ELF-1 (cell line): ENCODE results near the gene CLCN7.
A peak's percentile ranks its signal among the peaks of the same experiment; 100 is the strongest.
"Not testable (repeated sequence)": the region's sequence is repeated elsewhere in the genome, so short reads cannot be mapped to it uniquely, and the experiment has no call there.

ENCODE experiments used
- DNase-seq: peaks from one replicate; pipeline ENCODE4 v3.0.0-alpha.2; 2016; ENCODE audit warnings: low read depth, low spot score

Gene CLCN7

DNA sequence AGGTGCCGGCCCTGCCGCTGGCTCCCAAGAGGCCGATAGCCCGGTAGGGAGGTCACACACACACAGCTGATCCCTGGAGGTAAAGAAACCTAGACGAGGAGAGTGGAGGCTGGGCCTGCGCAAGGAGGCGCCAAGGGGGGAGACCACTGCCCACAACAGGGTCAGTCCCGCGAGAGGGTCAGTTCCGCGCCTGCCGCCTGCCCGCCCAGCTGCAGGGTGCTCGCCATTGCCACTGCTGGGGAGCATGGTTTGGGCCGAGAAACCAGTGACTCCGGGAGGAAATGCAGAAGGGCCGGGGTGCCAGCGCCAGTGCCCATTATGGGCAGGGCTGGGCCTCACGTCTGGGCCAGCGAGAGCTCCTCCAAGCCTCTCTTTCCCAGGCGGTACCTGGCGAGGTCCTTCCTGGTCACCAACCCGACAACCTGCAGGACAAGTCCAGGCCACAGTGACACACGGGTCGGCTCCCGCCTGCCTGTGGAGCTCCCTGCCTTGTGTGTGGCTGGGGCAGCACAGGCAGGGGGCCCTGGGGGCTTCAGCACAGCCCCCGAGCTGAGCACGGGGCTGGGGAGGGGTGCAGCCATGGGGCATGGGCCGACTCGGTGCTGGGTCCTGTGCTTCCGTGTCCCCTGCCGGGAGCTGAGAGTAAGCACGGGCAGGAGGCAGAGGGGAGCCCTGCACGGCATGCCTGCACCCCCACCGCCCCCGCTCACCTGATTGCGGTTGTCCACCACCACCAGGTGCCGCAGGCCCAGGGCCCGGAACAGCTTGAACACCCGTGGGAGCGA, 28.3 kb downstream of the CLCN7 start:
- no peak for DNase-seq

DNA sequence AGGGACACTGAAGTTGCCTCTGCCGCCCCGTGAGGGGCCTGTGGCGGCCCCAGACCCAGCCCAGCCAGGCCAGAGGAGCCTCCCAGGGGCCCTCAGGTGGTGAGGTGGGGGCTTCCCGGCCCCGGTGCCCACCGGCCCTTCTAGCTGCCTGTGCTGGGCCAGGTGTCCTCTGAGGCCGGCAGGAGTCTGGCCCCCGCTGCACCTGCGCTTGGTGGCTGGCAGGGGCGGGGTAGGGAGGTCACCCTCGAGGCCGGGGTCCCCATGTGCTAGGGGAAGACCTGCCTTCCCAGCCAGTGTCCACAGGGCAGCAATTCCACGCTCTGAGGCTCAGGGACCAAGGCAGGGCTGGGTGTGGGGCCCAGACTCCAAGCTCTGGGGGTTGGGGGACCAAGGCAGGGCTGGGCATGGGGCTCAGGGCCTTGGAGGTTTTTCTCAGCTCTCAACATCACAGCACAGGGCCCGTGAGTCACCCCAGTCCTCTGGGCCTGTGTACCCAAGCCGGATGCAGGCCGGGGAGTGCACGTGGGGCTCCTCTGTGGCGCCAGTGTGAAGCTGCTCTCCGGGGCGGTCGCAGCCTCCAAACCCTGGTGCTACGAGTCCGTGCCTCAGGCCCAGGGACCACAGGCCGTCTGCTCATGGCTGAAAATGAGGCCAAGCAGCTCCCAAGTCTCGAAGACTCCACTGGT, 29.2 kb downstream of the CLCN7 start:
- DNase-seq: no peak

DNA sequence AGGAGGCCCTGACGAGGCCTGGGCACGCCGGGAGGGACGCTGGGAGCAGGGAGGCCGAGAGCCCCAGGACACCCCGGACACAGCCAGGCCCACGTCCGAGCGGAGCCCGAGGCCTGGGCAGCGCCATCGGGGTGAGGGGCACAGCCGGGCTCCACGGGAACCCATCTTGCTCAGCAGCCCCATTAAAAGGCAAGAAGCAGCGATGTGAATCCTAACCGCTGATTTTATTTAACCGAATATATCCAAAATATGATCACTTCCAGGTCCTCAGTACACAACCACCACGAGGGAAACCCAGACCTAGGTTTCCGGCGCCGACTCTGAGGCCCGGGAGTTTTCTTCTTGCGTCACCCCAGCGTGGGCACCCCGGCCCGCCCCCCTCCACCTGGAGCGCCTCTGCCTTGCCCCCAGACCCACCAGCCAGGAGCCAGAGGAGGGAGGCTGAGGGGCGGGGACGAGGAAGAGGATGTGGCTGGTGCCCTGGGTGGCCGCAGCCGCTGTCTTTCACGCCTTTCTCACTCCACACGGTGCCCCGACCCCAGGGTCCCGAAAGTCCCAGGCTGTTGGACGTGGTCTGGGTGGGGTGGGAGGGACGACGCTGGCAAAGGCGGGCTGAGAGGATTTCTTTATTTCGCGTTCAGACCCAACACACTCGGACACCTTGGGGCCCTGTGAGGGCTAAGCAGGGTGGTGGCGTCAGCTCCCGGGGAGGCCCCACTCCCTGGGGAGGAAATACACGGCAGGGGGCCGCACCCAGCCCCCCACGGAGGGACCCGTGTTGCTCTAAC, 29.9 kb downstream of the CLCN7 start:
- DNase-seq: no peak

DNA sequence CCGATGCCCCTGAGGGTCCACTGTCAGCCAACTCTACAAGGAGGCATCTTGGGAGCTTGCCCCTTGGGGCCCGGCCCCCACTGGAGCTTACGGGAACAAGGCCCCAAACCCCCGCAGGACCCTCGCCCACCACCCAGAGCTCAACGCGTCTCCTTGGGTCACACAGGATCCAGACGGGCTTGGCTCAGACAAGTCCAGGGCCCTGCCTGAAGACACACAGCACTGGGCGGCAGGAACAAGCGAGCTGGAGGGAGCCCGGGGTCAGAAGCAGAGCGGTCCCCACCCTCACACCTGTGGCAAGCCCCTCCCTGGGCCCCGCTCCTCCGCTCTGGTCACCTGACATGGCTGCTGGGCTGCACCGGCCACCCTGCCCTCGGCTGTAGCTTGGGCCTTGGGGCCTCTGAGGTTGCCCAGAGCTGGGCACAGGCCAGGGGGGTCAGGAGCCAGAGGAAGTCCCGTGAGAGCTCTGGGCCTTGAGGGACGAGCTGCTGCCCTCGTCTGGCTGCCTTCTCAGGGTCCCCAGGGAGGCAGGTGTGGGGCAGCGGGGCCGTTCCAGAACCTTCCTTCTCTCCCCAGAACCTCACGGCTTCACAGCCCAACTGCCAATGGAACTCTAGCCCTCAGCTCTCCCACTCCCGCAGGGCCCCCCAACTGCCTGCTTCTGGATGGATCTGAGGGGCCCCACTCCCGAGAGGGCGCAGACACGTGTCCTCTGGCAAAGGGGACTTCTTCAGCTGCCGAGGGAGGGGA, 30.7 kb downstream of the CLCN7 start, which contains the start of gene CCDC154:
Gene CCDC154, minus strand, starts transcription at position 577 of the 750 bp plus-strand sequence. Its CDS starts 234 bp downstream, at position 343.
- no peak for DNase-seq

DNA sequence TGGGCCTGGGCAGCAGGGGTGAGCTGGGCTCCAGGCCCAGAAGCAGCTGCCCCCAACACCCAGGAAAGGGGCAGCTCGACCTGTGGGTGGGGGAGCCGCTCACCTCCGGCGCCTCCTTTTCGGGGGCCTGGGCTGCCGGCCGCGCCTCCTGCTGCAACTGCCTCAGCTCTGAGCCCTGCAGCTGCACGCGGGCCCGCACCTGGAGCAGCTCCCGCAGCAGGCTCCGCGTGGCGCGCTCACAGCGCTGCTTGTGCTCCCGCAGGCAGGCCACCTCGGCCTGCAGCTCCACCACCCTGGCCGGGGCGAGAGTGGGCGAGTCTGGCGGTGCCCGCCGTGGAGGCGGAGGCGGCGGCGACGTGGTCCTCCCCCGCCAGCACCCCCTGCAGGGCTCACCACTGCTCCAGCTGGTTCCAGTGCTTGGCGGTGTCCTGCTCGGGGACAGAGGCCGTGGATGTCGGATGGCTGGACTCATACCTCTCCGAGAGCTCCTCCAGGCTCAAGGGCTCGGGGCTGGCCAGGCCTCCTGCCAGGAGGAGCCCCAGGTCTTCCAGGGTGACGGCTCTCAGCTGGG, 31.3 kb downstream of the CLCN7 start:
- DNase-seq: peak; percentile 20

DNA sequence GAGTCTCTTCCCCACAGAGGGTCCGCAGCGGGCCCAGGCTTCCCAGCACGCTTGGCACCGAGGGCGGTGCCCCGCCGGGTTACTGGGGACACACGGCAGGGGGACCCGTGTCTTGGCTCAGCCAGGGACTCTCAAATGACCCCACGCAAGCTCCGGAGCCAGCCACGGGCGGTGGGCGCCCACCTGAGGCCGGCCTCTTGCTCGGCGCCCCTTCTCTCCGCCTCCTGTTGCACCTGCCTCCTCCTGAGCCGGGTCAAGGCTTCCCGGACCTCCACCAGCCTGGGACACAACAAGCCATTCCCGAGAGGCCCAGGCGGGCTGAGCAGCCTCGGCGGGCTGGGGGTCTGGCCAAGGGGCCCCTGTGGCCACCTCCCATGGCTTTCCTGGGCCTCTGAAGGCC, 32.1 kb downstream of the CLCN7 start:
- DNase-seq: no peak

DNA sequence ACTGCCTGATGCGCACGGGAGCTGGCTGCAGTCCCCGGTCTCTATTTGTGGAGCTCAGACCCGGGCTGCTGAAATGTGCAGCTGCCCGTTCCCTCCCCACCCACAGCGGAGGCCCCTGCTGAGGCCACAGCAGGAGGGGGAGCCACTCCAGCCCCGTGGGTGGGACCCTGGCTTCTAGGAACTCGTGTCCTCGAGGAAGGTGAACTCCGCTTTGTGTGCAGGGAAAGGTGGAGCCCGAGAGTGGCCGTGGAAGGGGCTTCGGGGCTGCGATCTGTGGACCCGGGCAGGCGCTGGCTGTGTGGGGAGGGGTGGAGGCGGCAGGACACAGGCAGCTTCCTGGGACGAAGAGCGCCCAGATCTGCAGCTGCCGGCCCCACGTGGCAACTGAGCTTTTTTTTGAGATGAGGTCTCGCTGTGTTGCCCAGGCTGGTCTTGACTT, 33.4 kb downstream of the CLCN7 start:
- no peak for DNase-seq

DNA sequence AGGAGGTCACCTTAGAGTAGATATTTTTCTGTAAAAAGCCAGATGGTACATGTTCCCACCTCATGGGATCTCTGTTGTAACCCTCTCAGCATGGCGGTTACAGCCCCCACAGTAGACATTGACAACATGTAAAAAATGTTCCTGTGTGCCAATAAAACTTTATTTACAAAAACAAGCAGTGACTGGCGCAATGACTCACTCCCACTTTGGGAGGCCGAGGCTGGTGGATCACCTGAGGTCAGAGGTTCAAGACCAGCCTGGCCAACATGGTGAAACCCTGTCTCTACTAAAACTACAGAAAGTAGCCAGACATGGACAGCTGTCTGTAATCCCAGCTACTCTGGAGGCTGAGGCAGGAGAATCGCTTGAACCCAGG, 35.1 kb downstream of the CLCN7 start:
- not testable (repeated sequence) for DNase-seq

DNA sequence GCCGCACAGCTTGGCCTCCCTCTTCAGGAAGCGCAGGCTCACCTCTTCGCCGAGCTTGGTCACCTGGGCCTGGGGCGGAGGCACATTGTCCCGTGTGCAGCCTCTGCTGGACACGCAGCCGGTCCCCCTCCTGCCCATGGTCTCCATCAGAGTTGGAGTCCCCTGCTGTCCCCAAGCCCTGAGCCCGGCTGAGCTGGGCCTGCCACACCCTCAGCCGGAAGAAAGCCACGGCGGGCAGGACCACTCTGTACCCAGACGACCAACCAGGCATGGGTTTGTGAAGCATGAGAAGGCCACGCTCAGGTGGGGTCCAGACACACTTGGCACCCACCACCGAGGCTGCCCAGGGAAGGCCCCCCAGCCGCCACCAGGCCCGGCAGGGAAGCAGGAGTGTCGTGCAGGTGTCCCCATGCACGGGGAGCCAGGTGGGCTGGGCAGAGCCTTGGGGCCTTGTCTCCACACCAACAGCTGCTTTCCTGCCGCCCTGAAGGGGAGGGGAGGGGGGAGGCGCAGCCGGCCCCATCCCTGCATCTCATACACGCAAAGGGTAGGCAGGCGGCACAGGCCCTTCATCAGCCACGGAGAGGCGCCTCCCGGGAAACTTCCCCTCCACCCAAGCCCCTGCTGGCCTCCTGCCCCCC, 35.6 kb downstream of the CLCN7 start:
- no peak for DNase-seq

DNA sequence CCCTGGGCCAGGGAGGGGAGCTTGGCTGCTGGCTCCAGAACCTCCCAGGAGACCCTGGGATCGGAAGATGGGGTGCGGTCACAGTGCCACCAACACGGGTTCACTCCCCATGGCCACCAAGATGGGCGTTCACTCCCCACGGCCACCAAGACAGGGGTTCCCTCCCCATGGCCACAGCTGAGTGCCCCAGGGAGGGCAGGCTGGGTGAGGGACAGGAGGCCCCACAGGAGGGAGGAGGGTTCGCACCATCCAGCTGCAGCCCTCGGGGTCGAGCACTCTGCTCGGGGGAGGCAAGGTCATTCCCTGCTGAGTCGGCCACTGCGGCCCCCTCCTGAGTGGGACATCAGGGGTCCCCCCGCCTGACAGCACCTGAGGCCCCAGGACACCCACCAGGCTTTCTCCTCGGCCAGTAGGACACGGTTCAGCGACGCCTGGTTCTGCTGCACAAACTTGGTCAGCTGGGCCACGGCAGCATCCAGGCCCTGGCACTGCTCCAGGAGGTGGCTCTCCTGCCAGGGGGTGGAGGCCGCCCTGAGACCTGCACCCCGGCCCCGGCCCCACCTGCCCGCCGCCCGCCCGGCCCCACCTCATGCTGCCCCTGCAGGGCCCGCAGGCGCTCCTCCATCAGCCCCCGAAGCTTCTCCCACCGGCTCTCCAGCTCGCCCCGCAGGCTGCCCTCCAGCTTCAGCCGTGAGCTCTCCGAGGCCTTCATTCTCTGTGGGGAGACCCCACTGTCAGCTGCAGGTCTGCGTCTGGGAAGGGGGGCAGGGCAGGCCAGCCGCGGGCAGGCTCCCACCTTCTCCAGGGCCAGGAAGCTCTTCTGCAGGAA, 36.4 kb downstream of the CLCN7 start:
- no peak for DNase-seq

DNA sequence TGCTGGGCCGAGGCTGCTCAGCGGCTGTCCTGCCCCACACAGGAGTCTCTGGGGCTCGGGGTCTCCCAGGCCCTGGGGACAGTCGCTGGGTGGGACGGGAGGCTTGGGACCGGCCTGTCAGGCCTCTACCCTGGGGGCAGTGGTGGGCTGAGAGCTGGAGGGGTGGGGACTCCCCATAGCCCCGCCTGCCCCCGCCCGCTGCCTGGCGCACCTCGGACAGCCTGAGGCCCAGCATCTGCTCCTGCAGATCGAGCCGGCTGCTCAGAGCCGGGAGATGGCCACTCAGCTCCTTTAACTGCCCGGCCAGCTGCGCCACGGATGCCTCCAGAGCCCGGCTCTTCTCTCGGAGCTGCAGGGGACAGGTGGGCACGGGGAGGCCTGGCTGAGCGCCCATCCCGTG, 37.2 kb downstream of the CLCN7 start:
- no peak for DNase-seq

DNA sequence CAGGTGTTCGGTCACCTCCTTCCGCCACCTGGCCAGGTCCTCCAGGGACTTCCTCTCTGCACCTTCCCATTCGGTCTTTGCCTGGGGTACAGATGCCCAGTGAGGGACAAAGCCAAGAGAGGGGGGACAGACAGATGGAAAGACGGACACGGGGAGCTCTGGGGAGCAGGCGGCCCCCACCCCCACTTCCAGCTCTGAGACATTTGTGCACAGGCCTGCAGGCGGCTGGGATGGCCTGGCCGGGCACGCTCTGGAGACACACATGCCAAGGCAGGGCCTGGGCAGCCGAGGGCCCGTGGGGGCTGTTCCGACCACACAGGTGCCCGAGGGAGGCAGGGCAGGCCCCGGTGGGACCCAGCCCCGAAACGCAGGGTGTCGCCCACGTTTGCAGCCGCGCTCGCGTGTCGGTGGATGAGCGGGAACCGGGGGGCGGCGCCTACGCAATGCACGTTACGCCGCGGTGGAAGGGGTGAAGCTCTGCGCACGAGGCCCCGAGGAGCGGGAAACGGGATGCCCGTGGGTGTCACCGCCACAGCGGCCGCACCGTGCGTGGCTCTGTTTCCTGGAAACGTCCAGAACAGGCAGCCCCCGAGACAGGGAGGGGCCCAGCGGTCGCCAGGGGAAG, 38.0 kb downstream of the CLCN7 start:
- DNase-seq: no peak

DNA sequence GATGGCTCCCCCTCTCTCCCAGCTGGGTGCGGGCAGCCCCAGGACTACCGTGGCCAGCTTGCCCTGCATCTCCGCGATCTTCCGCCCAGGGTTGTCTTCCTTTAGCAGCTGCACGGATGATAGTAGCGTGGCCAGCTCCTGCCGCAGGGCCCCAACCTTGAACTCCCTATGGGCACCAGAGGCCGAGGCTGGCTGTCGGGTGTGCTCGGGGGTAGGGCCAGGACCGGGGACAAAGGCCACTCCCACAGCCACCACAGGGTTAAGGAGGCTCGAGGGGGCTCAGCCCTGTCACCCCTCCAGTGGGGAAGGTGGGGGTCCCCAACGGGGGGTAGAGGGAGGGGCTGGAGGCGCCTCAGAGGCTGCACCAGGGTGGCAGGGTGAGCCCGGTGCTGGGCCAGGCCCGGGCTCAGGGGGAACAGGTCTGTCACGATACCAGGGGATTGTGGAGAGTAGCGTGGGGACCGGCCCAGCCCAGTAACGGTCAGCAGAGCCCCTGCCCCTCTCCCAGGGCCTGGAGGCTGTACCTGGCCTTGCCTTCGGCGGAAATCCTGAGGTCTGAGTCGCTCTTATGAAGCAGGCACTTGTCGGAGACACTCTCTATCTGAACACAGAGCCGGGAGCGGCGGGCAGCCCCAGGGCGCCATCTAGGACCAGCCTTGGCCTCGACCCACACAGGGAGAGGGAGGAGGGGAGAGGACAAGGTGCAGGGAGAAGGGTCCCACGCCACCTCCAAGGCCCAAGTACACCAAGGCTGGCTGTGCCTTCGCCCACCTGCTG, 38.7 kb downstream of the CLCN7 start:
- DNase-seq: no peak

DNA sequence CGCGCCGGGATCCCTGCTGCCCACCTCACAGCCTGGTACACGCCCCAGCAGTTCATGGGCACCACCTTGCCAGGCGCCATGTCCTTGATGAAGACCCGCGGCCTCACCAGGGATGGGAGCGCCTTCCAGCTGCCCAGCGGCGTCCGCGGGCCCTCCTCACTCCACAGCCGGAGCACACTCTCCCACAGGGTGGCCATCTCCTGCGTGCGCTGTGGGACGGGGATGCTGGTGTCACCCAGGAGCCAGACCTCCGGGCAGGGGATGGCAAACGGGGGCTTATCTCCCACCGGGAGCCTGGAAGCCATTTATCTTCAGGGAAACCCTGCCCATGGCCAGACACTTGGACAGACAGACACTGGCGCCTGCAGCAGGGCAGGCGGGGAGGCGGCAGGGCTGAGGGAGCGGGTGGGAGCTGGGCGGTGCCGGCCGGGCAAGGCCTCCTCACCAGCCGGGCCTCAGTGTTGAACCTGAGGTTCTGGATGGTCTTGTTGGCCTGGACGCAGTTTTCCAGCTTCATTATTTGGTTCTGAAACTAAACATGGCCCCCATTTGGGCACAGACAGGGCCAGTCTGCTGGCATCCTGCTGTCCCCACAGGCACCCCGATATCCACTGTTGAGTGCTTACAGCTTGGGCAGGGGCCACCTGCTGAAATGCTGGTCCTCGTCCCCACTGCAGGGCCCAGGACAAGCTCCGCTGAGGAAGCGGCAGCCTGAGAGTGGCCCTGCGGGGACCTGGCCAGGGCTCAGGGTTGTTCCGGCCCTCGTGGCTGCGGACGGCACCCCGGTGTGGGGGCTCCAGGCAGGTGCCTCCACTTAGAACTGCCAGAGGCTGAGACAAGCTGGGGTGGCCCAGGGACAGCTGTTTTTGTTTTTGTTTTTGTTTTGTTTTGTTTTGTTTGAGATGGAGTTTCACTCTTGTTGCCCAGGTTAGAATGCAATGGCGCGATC, 39.9 kb downstream of the CLCN7 start:
- no peak for DNase-seq

DNA sequence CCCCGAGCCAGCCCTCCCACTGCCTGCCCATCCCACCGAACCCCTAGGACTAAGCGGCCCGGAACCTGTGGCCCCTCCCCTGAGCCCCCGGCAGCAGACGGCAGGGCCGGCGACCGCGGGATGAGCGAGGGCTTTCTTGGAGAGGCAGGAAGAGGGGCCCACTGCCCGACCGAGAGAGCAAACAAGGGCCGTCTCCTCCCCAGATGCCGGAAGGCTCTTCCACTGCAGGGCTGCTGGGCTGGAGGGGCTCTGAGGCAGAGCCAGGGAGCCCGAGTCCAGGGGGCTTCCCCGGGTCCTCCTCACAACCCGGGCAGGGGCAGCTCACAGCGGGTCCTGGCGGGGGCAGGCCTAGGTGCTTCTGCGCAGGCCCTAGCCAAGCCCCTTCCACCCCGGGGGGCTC, 41.1 kb downstream of the CLCN7 start:
- DNase-seq: no peak

DNA sequence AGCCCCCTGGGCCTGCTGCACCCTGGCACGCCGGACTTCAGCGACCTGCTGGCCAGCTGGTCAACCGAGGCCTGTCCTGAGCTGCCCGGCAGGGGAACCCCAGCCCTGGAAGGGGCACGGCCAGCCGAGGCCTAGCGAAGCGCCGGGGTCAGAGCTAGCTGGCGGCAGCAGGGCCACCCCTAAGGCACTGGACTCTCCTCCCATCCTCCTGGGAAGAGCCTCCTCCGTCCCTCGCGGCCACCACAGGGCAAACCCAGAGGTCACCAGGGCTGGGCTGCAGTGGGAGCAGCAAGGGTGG, 41.6 kb downstream of the CLCN7 start:
- DNase-seq: no peak

DNA sequence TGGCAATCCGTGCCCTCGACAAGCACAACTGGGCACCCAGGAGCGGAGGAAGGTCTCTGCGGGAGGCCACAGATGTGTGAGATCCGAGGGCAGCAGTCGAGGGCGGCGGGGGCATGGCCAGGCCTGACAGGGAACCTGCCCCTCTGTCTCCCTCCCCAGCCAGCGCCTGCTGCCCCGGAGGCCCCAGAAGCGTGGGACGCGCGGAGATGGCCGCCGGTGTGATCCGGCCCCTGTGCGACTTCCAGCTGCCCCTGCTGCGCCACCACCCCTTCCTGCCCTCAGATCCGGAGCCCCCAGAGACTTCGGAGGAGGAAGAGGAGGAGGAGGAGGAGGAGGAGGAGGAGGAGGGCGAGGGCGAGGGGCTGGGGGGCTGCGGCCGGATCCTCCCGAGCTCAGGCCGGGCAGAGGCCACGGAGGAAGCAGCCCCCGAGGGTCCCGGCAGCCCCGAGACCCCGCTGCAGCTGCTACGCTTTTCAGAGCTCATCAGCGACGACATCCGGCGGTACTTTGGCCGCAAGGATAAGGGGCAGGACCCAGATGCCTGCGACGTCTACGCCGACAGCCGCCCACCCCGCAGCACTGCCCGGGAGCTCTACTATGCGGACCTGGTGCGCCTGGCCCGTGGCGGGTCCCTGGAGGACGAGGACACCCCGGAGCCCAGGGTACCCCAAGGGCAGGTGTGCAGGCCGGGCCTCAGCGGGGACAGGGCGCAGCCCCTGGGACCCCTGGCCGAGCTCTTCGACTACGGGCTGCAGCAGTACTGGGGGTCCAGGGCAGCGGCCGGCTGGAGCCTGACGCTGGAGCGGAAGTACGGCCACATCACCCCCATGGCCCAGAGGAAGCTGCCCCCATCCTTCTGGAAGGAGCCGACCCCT, 42.2 kb downstream of the CLCN7 start:
- DNase-seq: no peak
